ENCODE measurements around the gene NALCN. TPM values are rescaled to one million over a fixed set of nuclear protein-coding genes. Genes with fewer than 3 reads are reported as not detected.

NALCN gene
- total RNA-seq, 3 donors from 2014 or later (not counting 1 experiment from before 2014, with no cell fraction given): not detected

GRCh38 chr13:101301053-101301452, 115.3 kb downstream of the NALCN start:
- no peak for TF ChIP-seq CTCF (IDR thresholded peaks at IDR 0.05)
- no peaks in the 10 kb centered on the region for H3K27me3 Mint-ChIP-seq (ENCODE audit: low read depth in 2 of 2)
- WGBS (ENCODE audit: insufficient coverage): 92% methylated on average over 8 of the region's 8 CpGs
- Histone ChIP-seq H3K36me3 (ENCODE audit: control insufficient read depth, insufficient read depth, low read length) (no peaks in the 10 kb centered on the region), H3K4me3 (ENCODE audit: low read length) (no peak overlapping the region), H3K27me3 (ENCODE audit: control insufficient read depth, insufficient read depth, low read length) (no peaks in the 10 kb centered on the region), H3K4me1 (ENCODE audit: control insufficient read depth, insufficient read depth, low read length) (no peaks in the 10 kb centered on the region), H3K27ac (ENCODE audit: low read length) (no peak overlapping the region), H3K9me3 (ENCODE audit: control insufficient read depth, insufficient read depth, low read length) (no peaks in the 10 kb centered on the region)
- DNase-seq (no peak), ATAC-seq (no peak)
- H3K27ac Mint-ChIP-seq: no peak overlapping the region
- intact Hi-C loops (cut with micrococcal nuclease): no loop called here
- no peak overlapping the region for H3K4me3 Mint-ChIP-seq
- H3K36me3 Mint-ChIP-seq: no peaks in the 10 kb centered on the region
- peaks cover under 1 to 15% of the 10 kb centered on the region in 2 donors for H3K9me3 Mint-ChIP-seq
- no peaks in the 10 kb centered on the region for H3K4me1 Mint-ChIP-seq

- Mint-ChIP-seq H3K27me3 (ENCODE audit: low read depth in 2 of 2) (no peaks in the 10 kb centered on the region), H3K9me3 (peaks cover 2 to 13% of the 10 kb centered on the region in 2 donors), H3K27ac (no peak overlapping the region), H3K4me3 (no peak overlapping the region), H3K4me1 (no peaks in the 10 kb centered on the region), H3K36me3 (no peaks in the 10 kb centered on the region)
- no peak for TF ChIP-seq CTCF (IDR thresholded peaks at IDR 0.05)
- no peaks in the 10 kb centered on the region for H3K27me3 ChIP-seq (ENCODE audit: control insufficient read depth, insufficient read depth, low read length)
- no peaks in the 10 kb centered on the region for H3K4me1 ChIP-seq (ENCODE audit: control insufficient read depth, insufficient read depth, low read length)
- DNase-seq (no peak), ATAC-seq (no peak)
- WGBS (ENCODE audit: insufficient coverage): 79% methylated on average over 2 of the region's 2 CpGs
- intact Hi-C loops (cut with micrococcal nuclease): no loop called here
- H3K4me3 ChIP-seq (ENCODE audit: low read length): no peak overlapping the region
- no peaks in the 10 kb centered on the region for H3K9me3 ChIP-seq (ENCODE audit: control insufficient read depth, insufficient read depth, low read length)
- no peaks in the 10 kb centered on the region for H3K36me3 ChIP-seq (ENCODE audit: control insufficient read depth, insufficient read depth, low read length)
- H3K27ac ChIP-seq (ENCODE audit: low read length): no peak overlapping the region
Measured at GRCh38 chr13:101300531-101300930, 115.8 kb downstream of the NALCN start.

GRCh38 chr13:101298517-101298916, 117.8 kb downstream of the NALCN start:
- H3K4me1 Mint-ChIP-seq: no peaks in the 10 kb centered on the region
- ATAC-seq: no peak
- Histone ChIP-seq H3K27ac (ENCODE audit: low read length) (no peak overlapping the region), H3K36me3 (ENCODE audit: control insufficient read depth, insufficient read depth, low read length) (no peaks in the 10 kb centered on the region), H3K4me1 (ENCODE audit: control insufficient read depth, insufficient read depth, low read length) (no peaks in the 10 kb centered on the region), H3K27me3 (ENCODE audit: control insufficient read depth, insufficient read depth, low read length) (no peaks in the 10 kb centered on the region), H3K4me3 (ENCODE audit: low read length) (no peak overlapping the region), H3K9me3 (ENCODE audit: control insufficient read depth, insufficient read depth, low read length) (no peaks in the 10 kb centered on the region)
- WGBS (ENCODE audit: insufficient coverage): 88% methylated on average over 4 of the region's 4 CpGs
- H3K9me3 Mint-ChIP-seq: peaks cover 6 to 13% of the 10 kb centered on the region in 2 donors
- H3K4me3 Mint-ChIP-seq: no peak overlapping the region
- intact Hi-C loops (cut with micrococcal nuclease): no loop called here
- no peaks in the 10 kb centered on the region for H3K36me3 Mint-ChIP-seq
- H3K27ac Mint-ChIP-seq: no peak overlapping the region
- no peak for TF ChIP-seq CTCF (IDR thresholded peaks at IDR 0.05)
- no peak for DNase-seq
- no peaks in the 10 kb centered on the region for H3K27me3 Mint-ChIP-seq (ENCODE audit: low read depth in 2 of 2)

GRCh38 chr13:101297794-101298193, 118.5 kb downstream of the NALCN start:
- Mint-ChIP-seq H3K27me3 (ENCODE audit: low read depth in 2 of 2) (no peaks in the 10 kb centered on the region), H3K36me3 (no peaks in the 10 kb centered on the region), H3K4me1 (no peaks in the 10 kb centered on the region), H3K27ac (no peak overlapping the region), H3K4me3 (no peak overlapping the region), H3K9me3 (peaks cover 8 to 13% of the 10 kb centered on the region in 2 donors)
- H3K27me3 ChIP-seq (ENCODE audit: control insufficient read depth, insufficient read depth, low read length): no peaks in the 10 kb centered on the region
- no peaks in the 10 kb centered on the region for H3K9me3 ChIP-seq (ENCODE audit: control insufficient read depth, insufficient read depth, low read length)
- TF ChIP-seq CTCF (IDR thresholded peaks at IDR 0.05): no peak
- no peak overlapping the region for H3K27ac ChIP-seq (ENCODE audit: low read length)
- ATAC-seq (no peak), DNase-seq (no peak)
- no peaks in the 10 kb centered on the region for H3K36me3 ChIP-seq (ENCODE audit: control insufficient read depth, insufficient read depth, low read length)
- H3K4me3 ChIP-seq (ENCODE audit: low read length): no peak overlapping the region
- WGBS (ENCODE audit: insufficient coverage): no CpG with 5 or more reads among the region's 1 CpG
- no peaks in the 10 kb centered on the region for H3K4me1 ChIP-seq (ENCODE audit: control insufficient read depth, insufficient read depth, low read length)
- intact Hi-C loops (cut with micrococcal nuclease): no loop called here

Data from natural killer cell (primary cell).